ENCODE measurements around the gene IL33.

IL33 gene

GRCh38 chr9:6219040-6219439 is 3.4 kb downstream of the IL33 start:
- no peak for DNase-seq

GRCh38 chr9:6219981-6220380 is 4.4 kb downstream of the IL33 start:
- DNase-seq = no peak

- no peak for DNase-seq
Observed at GRCh38 chr9:6224393-6225154, 9.0 kb downstream of the IL33 start.

- no peak for DNase-seq
Observed at GRCh38 chr9:6226696-6227095, 11.1 kb downstream of the IL33 start.

- DNase-seq = no peak
Observed at GRCh38 chr9:6229186-6229585, 13.6 kb downstream of the IL33 start.

GRCh38 chr9:6229619-6230018 is 14.0 kb downstream of the IL33 start:
- no peak for DNase-seq

- no peak for DNase-seq
Observed at GRCh38 chr9:6230037-6230780, 14.6 kb downstream of the IL33 start.

- no peak for DNase-seq
Observed at GRCh38 chr9:6232336-6232945, 16.8 kb downstream of the IL33 start.

GRCh38 chr9:6234014-6234413 is 18.4 kb downstream of the IL33 start:
- DNase-seq = no peak

GRCh38 chr9:6237267-6237666 is 21.7 kb downstream of the IL33 start:
- DNase-seq = no peak

- no peak for DNase-seq
Observed at GRCh38 chr9:6239048-6239461, 23.4 kb downstream of the IL33 start.

- DNase-seq = no peak
Observed at GRCh38 chr9:6239694-6240093, 24.1 kb downstream of the IL33 start.

GRCh38 chr9:6243746-6244145 is 28.1 kb downstream of the IL33 start:
- DNase-seq = no peak

- no peak for DNase-seq
Observed at GRCh38 chr9:6247266-6247665, 31.7 kb downstream of the IL33 start.

- no peak for DNase-seq
Observed at GRCh38 chr9:6268826-6269397, 53.3 kb downstream of the IL33 start.

GRCh38 chr9:6270896-6271295 is 55.3 kb downstream of the IL33 start:
- no peak for DNase-seq

- no peak for DNase-seq
Observed at GRCh38 chr9:6271508-6272228, 56.1 kb downstream of the IL33 start.

GRCh38 chr9:6272229-6272598 is 56.6 kb downstream of the IL33 start:
- no peak for DNase-seq

- no peak for DNase-seq
Observed at GRCh38 chr9:6277417-6277816, 61.8 kb downstream of the IL33 start.

GRCh38 chr9:6301858-6302257 is 86.3 kb downstream of the IL33 start:
- no peak for DNase-seq

GRCh38 chr9:6302417-6302816 is 86.8 kb downstream of the IL33 start:
- no peak for DNase-seq

- no peak for DNase-seq
Observed at GRCh38 chr9:6304232-6304631, 88.6 kb downstream of the IL33 start.

GRCh38 chr9:6305954-6306563 is 90.5 kb downstream of the IL33 start:
- DNase-seq = peak; percentile 11
